HG02852 (cell line): ENCODE data around the gene FLT1.

Experiments used
- ATAC-seq: cut with Tn5 transposase; IDR thresholded peaks from one replicate; pipeline ENCODE4 v1.9.1; 2021; ENCODE audit warnings: mild to moderate bottlenecking, moderate library complexity; ENCODE audit not compliant: unreplicated experiment

Gene FLT1

DNA sequence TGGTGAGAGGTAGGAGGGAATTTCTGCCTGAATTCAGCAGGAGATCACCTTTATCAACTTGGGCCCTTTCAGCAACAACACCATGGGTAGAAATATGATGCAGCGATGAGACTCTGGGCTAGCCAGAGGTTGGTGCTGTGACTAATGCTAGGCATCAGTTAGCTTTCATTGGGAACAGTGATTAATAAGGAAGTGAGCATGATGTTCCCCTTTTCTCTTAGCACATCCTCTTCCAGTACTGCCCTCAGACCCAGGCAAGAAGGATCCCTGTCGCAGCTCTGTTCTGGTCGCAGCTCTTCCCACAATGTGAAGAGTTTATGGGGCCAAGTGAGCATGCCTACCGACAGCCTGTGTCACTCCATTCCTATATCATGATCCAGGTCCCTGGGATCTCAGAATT is 100.5 kb downstream of the FLT1 start:
- ATAC-seq = no peak

DNA sequence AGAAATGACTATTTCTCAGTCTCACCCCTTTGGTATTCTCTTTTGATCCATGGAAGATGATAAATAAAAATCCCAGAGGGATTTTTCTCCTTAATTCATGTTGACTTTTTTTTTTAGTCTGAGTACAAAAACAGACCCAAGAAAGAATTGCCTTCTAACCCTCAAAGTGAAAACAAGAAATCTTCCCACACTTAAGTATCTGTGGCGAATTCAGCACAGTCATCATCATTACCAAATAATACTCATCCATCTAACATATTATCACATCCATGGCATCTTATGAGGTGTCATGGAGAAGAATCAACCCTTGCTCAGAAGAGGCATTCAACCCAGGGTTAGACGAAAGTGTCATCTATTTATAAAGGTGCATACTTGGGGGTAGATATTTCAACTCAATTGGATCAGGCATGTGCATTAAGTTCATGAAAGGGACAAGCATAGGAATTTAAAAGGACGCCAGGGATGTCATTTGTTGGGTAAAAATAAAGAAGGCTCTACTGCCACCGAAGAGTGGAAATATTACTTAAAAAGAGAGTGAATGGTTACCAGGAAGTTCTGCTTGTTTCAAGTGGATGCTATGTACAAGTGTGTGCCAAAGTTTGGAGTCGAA is 101.9 kb downstream of the FLT1 start:
- no peak for ATAC-seq

DNA sequence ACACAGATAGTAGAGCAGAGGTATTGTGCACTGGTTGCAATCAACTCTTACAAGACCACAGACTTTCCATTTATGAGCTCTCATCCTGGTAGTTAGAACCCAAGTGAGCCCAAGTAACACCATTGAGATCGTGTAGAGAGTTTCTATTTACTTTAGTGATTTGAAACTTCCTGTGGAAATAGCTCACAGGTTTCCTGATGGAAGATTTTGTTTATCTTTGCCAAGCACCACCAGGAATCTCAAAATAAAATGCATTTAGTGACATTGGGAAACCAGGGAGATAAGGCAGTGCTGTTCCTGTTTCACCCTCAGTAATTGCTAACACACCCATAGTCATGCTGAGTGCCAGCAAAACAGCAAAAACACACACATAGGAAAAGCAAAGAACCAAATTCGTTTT is 102.5 kb downstream of the FLT1 start:
- ATAC-seq = no peak

DNA sequence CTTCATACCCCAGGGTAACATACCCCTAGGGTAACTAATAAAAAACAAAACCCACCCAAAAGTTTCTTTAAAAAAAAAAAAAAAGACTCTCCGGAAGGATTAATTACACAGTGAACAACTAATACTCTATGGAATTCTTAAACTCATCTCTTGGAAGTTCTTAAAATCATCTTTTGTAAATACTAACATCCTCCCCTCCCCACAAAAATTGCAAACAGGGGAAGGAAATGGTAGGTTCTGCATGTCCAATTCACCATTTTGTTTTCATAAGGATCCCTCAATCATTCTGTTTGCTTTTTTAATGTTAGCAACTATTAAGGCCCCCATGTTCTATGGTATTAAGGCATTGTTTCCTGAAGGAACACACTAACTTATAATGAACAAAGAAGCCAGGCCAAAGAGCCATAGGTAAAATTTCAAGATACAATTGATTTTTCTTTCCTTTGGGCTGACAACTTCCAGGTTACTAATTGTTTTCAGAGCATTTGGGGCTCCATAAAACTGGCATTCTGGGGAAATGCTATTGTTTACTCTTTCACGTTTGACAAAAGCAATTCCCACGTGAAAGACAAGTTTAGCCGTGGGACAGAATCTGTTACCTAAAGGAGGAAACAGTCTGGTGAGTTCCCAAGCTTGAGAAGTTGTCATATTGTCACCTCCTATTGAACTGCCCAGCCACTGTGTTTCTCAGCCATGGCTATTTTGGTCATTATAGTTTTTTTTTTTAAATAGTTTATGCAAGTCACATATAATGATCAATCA is 107.0 kb downstream of the FLT1 start:
- ATAC-seq = no peak

DNA sequence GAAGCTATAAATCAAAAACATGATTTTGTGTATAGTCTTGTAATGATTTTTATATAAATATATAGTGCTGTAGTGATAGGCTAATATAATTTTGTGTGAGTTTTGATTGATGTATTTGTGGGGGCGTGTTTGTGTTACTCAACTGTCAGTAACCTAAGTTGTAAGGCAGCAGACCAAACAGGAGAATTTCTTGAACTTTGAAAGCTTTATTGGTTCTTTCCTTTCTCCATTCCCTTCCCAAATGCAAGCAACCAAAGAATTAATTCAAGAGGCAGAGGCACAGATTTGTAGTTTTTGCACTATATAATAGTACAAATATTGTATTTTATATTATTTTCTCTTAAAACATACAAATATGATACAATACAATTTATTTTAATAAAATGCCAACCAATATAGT is 109.6 kb downstream of the FLT1 start:
- no peak for ATAC-seq

DNA sequence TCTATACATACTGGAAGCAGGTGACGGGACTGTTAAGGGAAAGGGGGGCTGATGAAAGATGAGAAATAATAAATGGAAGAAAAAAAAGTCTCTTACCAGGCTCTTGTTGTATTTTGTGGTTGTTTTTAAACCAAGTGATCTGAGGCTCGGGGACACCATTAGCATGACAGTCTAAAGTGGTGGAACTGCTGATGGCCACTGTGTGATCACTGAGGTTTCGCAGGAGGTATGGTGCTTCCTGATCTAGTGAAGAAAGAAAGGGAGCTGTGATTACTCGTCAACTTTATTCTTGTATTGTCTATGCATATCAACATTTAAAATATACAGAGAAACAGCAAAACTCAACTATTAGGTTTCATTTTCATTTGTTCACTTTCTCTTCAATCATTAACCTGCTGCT is 110.1 kb downstream of the FLT1 start:
- no peak for ATAC-seq

DNA sequence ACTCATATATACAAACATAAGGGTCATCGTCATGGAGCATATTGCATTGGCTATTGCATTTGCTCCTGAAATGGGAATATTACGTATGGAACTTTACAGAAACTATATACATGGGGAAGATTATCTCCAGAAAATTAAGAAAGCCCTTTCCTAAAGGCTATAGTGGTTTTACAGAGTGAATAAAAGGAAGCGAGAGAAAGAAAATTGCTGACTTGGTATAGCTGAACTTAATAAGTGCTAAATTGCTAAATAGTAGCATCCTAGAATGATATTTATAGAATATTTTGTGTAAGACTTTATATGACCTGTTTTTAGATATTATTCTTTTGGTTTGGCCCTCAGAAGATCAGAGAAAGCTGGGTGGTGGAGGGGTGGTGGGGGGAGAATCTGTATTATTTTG is 114.6 kb downstream of the FLT1 start:
- no peak for ATAC-seq

DNA sequence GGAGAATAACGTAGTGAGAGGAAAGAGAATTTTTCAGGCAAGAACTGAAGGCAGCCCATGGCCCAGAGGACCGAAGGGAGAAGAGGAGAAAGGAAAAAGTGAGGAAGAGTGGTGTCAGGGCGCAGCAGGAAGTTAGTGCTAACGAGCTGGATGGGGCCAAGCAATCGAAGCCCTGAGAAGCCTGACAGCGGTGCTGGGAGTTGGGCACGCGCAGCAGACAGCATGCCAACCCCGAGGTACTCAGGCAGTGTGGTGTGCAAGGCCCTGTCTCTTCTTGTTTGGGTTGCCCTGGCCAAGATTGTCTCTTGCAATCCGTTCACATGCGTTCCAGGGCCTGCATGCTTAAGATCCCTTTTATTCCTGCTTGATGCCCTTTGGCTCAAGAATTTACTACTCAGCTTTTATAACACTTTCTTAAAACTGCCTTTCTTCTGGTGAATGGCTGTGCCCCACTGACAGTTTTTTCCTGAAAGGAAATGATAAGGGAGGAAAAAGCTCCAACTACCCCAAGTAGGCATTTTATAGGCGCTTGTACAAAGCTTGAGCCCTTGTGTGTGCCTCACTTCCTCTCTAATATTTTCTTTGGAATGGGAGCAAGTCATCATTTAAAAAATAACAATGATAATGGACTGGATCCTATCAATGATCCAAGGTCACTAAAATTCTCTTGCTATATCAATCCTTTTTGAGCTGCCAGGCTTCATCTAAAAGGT is 115.4 kb downstream of the FLT1 start:
- no peak for ATAC-seq

DNA sequence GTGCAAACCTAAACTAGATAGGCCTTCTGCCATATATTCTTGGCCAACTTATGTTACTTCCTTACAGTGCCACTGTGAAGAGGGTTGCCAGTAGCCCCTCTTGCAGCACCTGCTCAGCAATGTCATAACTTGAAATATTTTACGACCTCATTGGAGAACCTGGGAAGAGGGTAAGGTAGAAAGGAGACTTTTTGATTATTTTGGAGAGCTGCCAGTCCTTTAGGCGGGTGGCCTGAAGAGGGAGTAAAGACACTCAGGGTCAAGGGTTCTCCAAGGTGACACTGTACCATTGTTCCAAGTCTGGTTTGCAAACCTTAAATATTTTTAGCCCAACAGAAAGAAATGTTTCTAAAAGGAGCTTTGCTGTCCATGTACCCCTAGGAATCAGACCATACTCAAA is 118.3 kb downstream of the FLT1 start:
- ATAC-seq = no peak

DNA sequence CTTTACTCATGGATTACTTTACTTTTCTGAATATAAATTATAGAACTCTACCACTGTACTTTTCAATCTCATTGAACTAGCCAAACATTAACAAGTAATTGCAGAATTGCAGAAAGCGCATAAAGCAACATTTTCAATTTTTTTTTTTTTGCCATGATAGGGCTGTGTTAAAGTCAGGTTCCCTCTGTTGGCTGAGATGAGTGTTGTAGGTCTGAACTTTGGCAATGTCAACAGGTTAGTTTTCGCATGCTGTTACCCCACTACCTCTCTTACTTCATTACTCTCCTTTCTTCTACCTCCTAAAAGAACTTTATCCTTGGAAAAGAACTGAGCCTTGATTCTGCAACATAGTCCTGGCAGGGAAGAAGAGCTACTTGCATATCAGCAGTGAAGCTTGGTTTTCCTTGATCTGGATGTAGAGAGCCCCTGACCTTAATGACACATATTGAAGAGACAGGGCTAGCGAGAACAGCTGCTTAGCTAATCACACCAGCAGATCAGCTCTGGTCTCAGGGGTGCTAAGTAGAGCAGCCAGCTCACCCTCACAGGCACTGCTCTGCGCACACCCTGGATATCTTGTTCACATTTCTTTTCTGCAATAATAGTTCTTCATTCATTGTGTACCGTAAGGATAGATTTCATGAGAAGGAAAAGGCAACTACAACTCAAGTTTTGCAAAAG is 119.5 kb downstream of the FLT1 start:
- no peak for ATAC-seq

DNA sequence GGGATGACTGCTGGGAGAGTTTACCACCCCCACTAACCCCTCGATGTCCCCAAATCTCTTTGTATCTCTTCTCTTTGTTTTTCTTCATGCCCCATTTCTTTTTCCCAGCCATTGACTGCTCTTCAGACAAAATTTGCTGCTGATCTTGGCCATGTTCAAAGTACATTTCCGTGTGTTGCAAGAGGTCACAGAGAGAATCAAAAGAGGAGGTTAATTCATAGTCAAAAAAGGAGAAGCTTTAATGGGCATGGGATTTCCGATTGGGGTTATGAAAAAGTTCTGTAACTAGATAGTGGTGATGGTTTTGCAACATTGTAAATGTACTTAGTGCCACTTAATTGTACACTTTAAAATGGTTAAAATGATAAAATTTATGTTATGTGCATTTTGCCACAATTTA is 121.1 kb downstream of the FLT1 start:
- ATAC-seq = no peak

DNA sequence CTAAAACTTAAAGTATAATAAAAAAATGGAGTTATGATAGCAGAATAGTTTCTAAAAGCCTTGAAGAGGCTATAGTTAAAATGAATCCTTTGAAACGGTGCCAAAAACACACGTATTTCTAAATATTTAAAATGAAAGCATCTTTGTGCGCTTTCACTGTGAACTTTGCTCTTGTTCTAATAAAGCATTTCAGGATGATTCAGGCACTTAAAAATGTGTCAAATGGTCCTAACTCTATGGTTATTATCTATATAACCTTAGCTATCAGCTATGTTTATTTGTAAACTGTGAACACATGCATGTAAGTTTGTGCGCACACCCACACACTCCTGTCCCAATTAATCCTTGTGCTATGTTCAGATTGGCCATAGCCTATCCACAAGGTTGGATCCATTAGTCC is 124.5 kb downstream of the FLT1 start:
- ATAC-seq = no peak

DNA sequence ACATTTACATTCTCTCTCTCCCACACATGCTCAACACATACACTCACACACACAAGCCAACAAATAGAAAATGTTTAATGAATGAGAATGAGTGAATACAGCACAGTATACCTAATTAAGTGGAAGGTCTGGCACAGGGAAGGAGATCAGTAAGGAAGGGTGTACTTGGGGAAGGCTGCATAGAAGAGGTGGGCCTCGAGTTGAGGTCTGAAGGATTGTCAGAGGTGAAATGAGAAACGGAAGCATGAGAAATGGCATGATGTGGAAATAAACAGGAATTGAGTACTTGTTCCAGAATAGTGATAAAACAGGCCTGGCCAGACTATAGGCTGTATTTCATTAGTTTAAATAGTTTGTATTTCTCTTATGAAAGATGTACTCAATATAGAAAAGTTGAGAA is 136.2 kb downstream of the FLT1 start:
- no peak for ATAC-seq

DNA sequence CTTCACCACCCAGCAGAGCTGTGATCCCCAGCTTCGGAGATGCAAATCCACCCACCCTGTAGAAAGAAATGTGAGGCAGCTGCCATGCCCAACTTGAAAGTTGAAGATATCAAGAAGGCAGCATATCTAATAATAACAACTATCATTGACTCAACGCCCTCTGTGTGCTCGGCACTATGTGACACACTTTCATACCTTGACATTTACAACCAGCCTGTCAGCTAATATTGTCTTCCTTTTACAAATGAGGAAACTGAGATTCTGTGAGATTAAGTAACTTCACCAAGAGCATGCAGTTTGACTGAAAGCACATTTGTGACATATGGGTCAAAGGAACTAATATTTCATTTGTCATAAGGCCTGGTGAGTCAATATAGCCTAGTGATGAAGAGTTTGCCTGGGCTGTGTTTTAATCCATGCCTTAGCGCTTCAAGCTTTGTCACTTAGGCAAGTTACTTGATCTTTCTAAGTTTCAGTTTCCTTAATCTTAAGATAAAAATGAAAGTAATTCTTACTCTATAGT is 137.0 kb downstream of the FLT1 start:
- no peak for ATAC-seq

DNA sequence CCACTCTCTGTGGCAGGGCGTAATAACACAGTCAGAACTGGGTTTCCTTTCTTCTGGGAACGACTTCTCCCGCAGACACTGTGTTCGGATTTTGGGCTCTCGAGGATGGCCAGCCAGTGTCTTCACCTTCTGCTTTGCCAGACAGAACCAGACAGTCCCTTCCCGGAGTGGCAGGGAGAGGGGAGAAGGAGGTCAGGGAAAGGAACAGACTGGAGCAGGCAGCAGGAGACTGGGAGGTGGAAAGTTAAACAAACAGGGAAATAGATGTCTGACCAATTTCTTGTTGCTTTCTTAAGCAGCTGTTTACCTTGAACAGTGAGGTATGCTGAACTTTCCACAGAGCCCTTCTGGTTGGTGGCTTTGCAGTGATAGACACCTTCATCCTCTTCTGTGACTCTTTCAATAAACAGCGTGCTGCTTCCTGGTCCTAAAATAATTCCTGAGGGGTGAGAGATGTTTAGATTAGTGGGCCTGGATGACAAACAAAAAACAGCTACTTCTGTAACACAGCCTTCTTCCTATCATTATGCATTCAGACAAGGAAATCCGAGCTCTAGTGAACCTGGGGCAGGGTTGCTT is 137.6 kb downstream of the FLT1 start:
- ATAC-seq = no peak

DNA sequence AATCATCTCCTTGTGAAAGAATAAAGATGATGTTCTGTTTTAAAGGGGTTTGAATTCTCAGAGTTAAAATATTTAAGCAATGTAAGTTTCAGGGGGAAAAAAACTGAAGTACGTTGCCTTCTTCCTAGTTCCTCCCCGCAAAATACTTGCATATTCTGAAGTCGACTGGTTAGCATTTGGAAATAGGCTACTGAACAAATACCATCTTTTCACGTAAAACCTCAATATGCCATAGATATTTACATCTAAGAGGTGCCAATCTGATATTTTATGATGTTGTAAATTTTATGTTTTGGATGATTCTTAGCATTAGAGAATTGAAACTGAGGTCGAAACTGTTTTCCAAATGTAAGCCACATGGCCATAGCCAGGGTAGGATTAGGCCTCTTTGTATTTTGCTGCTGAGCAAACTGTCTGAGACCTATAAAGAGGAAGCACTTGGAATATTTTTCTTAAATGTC is 138.3 kb downstream of the FLT1 start:
- ATAC-seq = no peak

DNA sequence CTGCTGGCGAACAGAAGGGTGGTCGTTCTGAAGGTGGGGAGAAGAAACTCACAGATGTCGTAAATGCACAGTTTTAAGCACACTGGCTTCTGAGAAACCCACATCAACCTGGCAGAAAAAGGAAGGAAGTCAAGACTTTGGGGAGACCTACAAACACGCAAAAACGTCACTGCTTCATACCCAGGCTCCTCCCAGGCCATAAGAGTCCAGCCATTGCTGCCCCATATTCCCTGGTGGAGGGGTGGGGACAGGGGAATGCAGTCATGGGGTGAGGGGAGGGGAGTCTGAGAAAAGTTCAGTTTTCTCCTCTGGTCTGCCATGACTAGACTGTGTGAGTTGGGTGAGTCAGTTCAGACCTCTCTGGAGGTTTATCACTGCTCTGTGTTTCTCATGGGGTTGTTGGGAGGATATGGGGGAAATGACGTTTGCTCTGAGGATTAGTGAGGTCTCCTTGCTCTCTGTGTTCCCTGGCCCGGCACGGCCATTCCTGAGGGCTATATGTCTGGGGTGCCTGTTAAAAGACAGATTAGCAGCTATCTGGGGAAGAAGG is 139.0 kb downstream of the FLT1 start:
- ATAC-seq = no peak

DNA sequence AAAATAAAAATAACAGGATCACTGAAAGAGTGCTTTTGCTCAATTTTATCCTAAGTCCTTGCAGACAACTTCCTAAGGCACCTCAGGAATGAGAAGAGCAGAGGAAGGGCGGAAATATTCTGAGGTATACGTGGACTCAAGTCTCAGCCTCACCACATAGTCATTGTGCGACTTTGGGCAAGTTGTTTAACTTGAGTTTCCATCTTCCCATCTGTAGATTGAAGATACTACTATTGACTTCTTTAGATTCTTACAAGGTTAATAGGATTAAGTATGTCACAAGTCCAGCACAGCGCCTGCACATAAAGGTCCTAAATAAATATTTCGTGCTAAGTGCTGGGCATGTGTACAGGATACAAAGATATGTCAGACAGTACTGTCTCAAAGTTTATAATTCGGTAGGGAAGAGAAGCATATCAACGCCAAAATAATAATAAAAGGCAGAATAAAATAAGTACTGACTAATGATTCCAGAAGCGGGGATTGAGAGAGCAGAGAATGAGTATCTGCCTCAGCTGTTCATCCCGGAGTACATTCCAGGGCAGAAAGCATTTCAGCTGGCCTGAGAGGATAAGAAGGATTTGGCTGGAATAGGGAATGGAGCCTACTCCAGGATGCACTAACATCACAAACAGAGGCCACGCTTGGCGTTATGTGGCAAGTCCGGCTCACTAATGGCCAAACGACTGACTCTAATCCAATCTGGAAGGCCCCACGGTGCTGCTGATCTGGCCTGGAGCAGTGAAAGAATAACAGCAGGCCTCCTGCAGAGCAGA is 139.7 kb downstream of the FLT1 start:
- no peak for ATAC-seq

DNA sequence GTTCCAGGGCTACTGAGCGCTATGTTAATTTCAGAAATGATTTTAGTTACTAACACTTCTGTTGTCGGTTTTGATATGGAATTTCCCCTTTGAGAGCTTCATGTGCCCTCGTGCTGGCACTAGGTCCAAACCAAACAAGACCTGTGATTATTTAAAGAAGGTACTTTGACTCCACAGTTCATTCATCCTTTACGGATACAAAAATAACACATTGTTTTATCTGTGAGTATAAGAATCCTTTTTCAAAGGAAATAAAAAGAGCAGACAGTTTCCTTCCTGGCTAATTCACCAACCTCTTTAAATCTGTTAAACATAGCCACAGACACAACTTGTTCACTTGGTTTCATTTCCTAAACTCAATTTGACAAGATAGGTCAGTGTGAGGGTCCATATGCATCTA is 141.2 kb downstream of the FLT1 start:
- no peak for ATAC-seq
